Mesenchymal stem cell (in vitro differentiated cells and primary cell): Measurements from ENCODE around the gene TRPM4.

Experiments used
- DNase-seq: peaks from one replicate; pipeline ENCODE4 v3.0.0-alpha.2; 2013
- H2AFZ ChIP-seq: one replicate; pipeline ENCODE4 v1.6.1; 2013; ENCODE audit warnings: low read depth, mild to moderate bottlenecking, control low read depth, inconsistent platforms, low read length, moderate library complexity
- H2AK5ac ChIP-seq: 2 replicates; pipeline ENCODE4 v1.6.1; 2013; ENCODE audit warnings: low read length, moderate library complexity, mild to moderate bottlenecking, inconsistent platforms; ENCODE audit not compliant: severe bottlenecking
- H2BK120ac ChIP-seq: one replicate; pipeline ENCODE4 v1.6.1; 2013; ENCODE audit warnings: low read depth, mild to moderate bottlenecking, inconsistent platforms, low read length, moderate library complexity
- H2BK12ac ChIP-seq, 2 experiments: one replicate each; pipeline ENCODE4 v1.6.1; 2013; ENCODE audit warnings: inconsistent platforms in 2 of 2, low read length in 2 of 2, mild to moderate bottlenecking in 2 of 2, moderate library complexity in 2 of 2, control low read depth in 1 of 2
- H2BK15ac ChIP-seq: one replicate; pipeline ENCODE4 v1.6.1; 2013; ENCODE audit warnings: mild to moderate bottlenecking, low read depth, inconsistent platforms; ENCODE audit not compliant: poor library complexity, severe bottlenecking
- H2BK5ac ChIP-seq: 2 replicates; pipeline ENCODE4 v1.6.1; 2013; ENCODE audit warnings: low read depth, mild to moderate bottlenecking, low read length, control low read depth, inconsistent platforms; ENCODE audit not compliant: poor library complexity, severe bottlenecking
- H3K14ac ChIP-seq, 2 experiments: one replicate each; pipeline ENCODE4 v1.6.1; 2013; ENCODE audit warnings: inconsistent platforms in 2 of 2, low read length in 2 of 2, control low read depth in 1 of 2, mild to moderate bottlenecking in 1 of 2, moderate library complexity in 1 of 2
- H3K18ac ChIP-seq, 2 experiments: one replicate each; pipeline ENCODE4 v1.6.1; 2013; ENCODE audit warnings: inconsistent platforms in 2 of 2, low read length in 2 of 2, control low read depth in 1 of 2, low read depth in 1 of 2, mild to moderate bottlenecking in 1 of 2
- H3K23ac ChIP-seq, 2 experiments: one replicate each; pipeline ENCODE4 v1.6.1; 2013; ENCODE audit warnings: inconsistent platforms in 2 of 2, low read length in 2 of 2, mild to moderate bottlenecking in 2 of 2, moderate library complexity in 2 of 2, control low read depth in 1 of 2
- H3K27ac ChIP-seq: 2 replicates; pipeline ENCODE4 v1.5.1; 2013; ENCODE audit warnings: mild to moderate bottlenecking, moderate library complexity, low read length, control low read depth, inconsistent platforms; ENCODE audit not compliant: poor library complexity, severe bottlenecking
- H3K27me3 ChIP-seq, 2 experiments: 2 replicates each; pipeline versions ENCODE4 v1.6.1 to v1.7.0; 2013; ENCODE audit warnings: low read length in 2 of 2, mild to moderate bottlenecking in 2 of 2, moderate library complexity in 2 of 2, control low read depth in 1 of 2, inconsistent platforms in 1 of 2; ENCODE audit not compliant: control insufficient read depth in 1 of 2, insufficient read depth in 1 of 2
- H3K36me3 ChIP-seq, 2 experiments: 2 replicates each; pipeline versions ENCODE4 v1.6.1 to v1.7.0; 2013; ENCODE audit warnings: low read length in 2 of 2, control low read depth in 1 of 2, inconsistent platforms in 1 of 2, low read depth in 1 of 2, mild to moderate bottlenecking in 1 of 2; ENCODE audit not compliant: insufficient read depth in 2 of 2, control insufficient read depth in 1 of 2
- H3K4ac ChIP-seq, 2 experiments: one replicate each; pipeline ENCODE4 v1.6.1; 2013; ENCODE audit warnings: inconsistent platforms in 2 of 2, low read length in 2 of 2, mild to moderate bottlenecking in 2 of 2, moderate library complexity in 2 of 2, control low read depth in 1 of 2, low read depth in 1 of 2
- H3K4me1 ChIP-seq: 2 replicates; pipeline ENCODE4 v1.6.1; 2013; ENCODE audit warnings: low read depth, low read length, control low read depth; ENCODE audit not compliant: control insufficient read depth, insufficient read depth
- H3K4me2 ChIP-seq: 2 replicates; pipeline ENCODE4 v1.6.1; 2013; ENCODE audit warnings: low read length, mild to moderate bottlenecking, inconsistent platforms; ENCODE audit not compliant: poor library complexity, severe bottlenecking
- H3K4me3 ChIP-seq, 2 experiments: 2 replicates each; pipeline versions ENCODE4 v1.5.1 to v1.7.0; 2013; ENCODE audit warnings: low read length in 2 of 2, mild to moderate bottlenecking in 2 of 2, control low read depth in 1 of 2, low read depth in 1 of 2; ENCODE audit not compliant: insufficient read depth in 1 of 2
- H3K79me1 ChIP-seq: replicated peaks from 2 replicates; pipeline ENCODE4 v1.6.1; 2013; ENCODE audit warnings: mild to moderate bottlenecking, control low read depth, low read length, inconsistent platforms; ENCODE audit not compliant: poor library complexity, severe bottlenecking
- H3K9ac ChIP-seq: 2 replicates; pipeline ENCODE4 v1.7.0; 2013; ENCODE audit warnings: mild to moderate bottlenecking, low read length, moderate library complexity
- H3K9me3 ChIP-seq: 2 replicates; pipeline ENCODE4 v1.7.0; 2013; ENCODE audit warnings: mild to moderate bottlenecking, low read length; ENCODE audit not compliant: control insufficient read depth
- H4K8ac ChIP-seq: one replicate; pipeline ENCODE4 v1.6.1; 2013; ENCODE audit warnings: inconsistent platforms, mild to moderate bottlenecking, low read length, moderate library complexity
- H4K91ac ChIP-seq: one replicate; pipeline ENCODE4 v1.6.1; 2013; ENCODE audit warnings: mild to moderate bottlenecking, low read length, inconsistent platforms
- WGBS: methylation state at CpG from one replicate; pipeline ENCODE4 v1.1.7; 2013; ENCODE audit warnings: mixed read lengths; 5-methylcytosine and 5-hydroxymethylcytosine counted together

TRPM4 gene

GRCh38 chr19:49111218-49111998 lies 46.2 kb upstream of the TRPM4 start:
- Histone ChIP-seq H2AFZ (no peak overlapping the region), H4K8ac (no peak overlapping the region), H3K9me3 (no peaks in the 10 kb centered on the region), H2BK5ac (no peak overlapping the region), H3K36me3 (peaks cover 36 to 40% of the 10 kb centered on the region in 2 experiments), H2AK5ac (no peak overlapping the region), H2BK120ac (no peak overlapping the region), H3K4ac (no peak overlapping the region), H3K23ac (no peak overlapping the region), H3K4me3 (no peak overlapping the region), H4K91ac (no peak overlapping the region), H3K9ac (no peak overlapping the region), H3K14ac (no peak overlapping the region), H3K4me1 (peaks cover 10% of the 10 kb centered on the region), H3K27ac (no peak overlapping the region), H2BK15ac (no peak overlapping the region), H3K18ac (no peak overlapping the region), H3K79me1 (peaks cover 17% of the 10 kb centered on the region), H3K27me3 (no peaks in the 10 kb centered on the region), H2BK12ac (no peak overlapping the region), H3K4me2 (no peak overlapping the region)
- DNase-seq = no peak
- 95% methylated on average over 9 of the region's 11 CpGs for WGBS

- H2AK5ac ChIP-seq = no peak within 1 kb of the TSS
- peak within 1 kb of the TSS; percentile 24 to 80 for H3K4ac ChIP-seq
- peak within 1 kb of the TSS; percentile 63 to 93 for H3K18ac ChIP-seq
- peak within 1 kb of the TSS; percentile 90 for H2AFZ ChIP-seq
- peak within 1 kb of the TSS in 1 of 2 experiments; percentile 81 for H2BK12ac ChIP-seq
- H3K23ac ChIP-seq = peak within 1 kb of the TSS in 1 of 2 experiments; percentile 46
- H3K79me1 ChIP-seq = peaks cover 6% of the 10 kb centered on the region
- peak within 1 kb of the TSS; percentile 94 for H3K4me2 ChIP-seq
- H3K4me3 ChIP-seq = peak within 1 kb of the TSS; percentile 84 to 85
- WGBS = 3% methylated on average over 43 of the region's 66 CpGs
- no peak within 1 kb of the TSS for H2BK5ac ChIP-seq
- H2BK120ac ChIP-seq = peak within 1 kb of the TSS; percentile 30
- H2BK15ac ChIP-seq = peak within 1 kb of the TSS; percentile 97
- peak within 1 kb of the TSS; percentile 80 for H3K9ac ChIP-seq
- peak; percentile 57 for DNase-seq
- H3K27ac ChIP-seq = no peak within 1 kb of the TSS
- peaks cover 10 to 15% of the 10 kb centered on the region in 2 experiments for H3K36me3 ChIP-seq
- peak within 1 kb of the TSS in 1 of 2 experiments; percentile 96 for H3K14ac ChIP-seq
- H3K27me3 ChIP-seq = no peaks in the 10 kb centered on the region
- H4K91ac ChIP-seq = no peak within 1 kb of the TSS
- H3K4me1 ChIP-seq = peaks cover 19% of the 10 kb centered on the region
- H4K8ac ChIP-seq = no peak within 1 kb of the TSS
- no peaks in the 10 kb centered on the region for H3K9me3 ChIP-seq
These were observed 43.6 kb upstream of the TRPM4 start, which contains the start of gene LIN7B for GRCh38 chr19:49113762-49114629. Gene LIN7B, plus strand, starts transcription at chr19:49114370. Its CDS starts 35 bp downstream, at chr19:49114405.

GRCh38 chr19:49114630-49115363 lies 42.8 kb upstream of the TRPM4 start:
- Histone ChIP-seq H3K9me3 (no peaks in the 10 kb centered on the region), H2BK5ac (no peak overlapping the region), H3K27ac (no peak overlapping the region), H3K36me3 (peaks cover 2 to 9% of the 10 kb centered on the region in 2 experiments), H3K4ac (peak overlapping the region; percentile 24 to 80), H4K8ac (no peak overlapping the region), H2AFZ (peak overlapping the region; percentile 90), H2BK12ac (peak overlapping the region in 1 of 2 experiments; percentile 81), H3K27me3 (no peaks in the 10 kb centered on the region), H3K9ac (peak overlapping the region; percentile 80), H4K91ac (no peak overlapping the region), H3K79me1 (peaks cover 5% of the 10 kb centered on the region), H2BK15ac (peak overlapping the region; percentile 97), H3K18ac (peak overlapping the region; percentile 63 to 93), H3K14ac (peak overlapping the region in 1 of 2 experiments; percentile 96), H2BK120ac (peak overlapping the region; percentile 30), H3K4me3 (peak overlapping the region; percentile 84 to 85), H3K4me2 (peak overlapping the region; percentile 94), H3K4me1 (peaks cover 25% of the 10 kb centered on the region), H2AK5ac (no peak overlapping the region), H3K23ac (peak overlapping the region in 1 of 2 experiments; percentile 46)
- WGBS = 11% methylated on average over 54 of the region's 68 CpGs
- DNase-seq = peak; percentile 58
